RWPE2 (cell line): ENCODE data around the gene TTLL5.

Experiments
- ATAC-seq: fragments of 200-7000 bp; cut with Tn5 transposase; 3 replicates; pipeline ENCODE4 v1.9.1; 2021; ENCODE audit warnings: low read depth
- DNase-seq: peaks from one replicate; pipeline ENCODE4 v3.0.0-alpha.2; 2020; ENCODE audit warnings: low spot score
- H3K27ac ChIP-seq: fragments of 450-650 bp; 2 replicates; pipeline ENCODE4 v1.5.1; 2017; ENCODE audit warnings: mild to moderate bottlenecking; ENCODE audit not compliant: poor library complexity, severe bottlenecking
- H3K27me3 ChIP-seq: fragments of 250-450 bp; sonication (Bioruptor Pico); 2 replicates; pipeline ENCODE4 v1.5.1; 2021; ENCODE audit warnings: mild to moderate bottlenecking, moderate library complexity; ENCODE audit not compliant: insufficient read depth, poor library complexity, severe bottlenecking
- H3K36me3 ChIP-seq: fragments of 250-450 bp; sonication (Bioruptor Pico); 2 replicates; pipeline ENCODE4 v1.5.1; 2020; ENCODE audit warnings: low read depth, mild to moderate bottlenecking, moderate library complexity
- H3K4me1 ChIP-seq: fragments of 250-450 bp; sonication (Bioruptor Pico); 2 replicates; pipeline ENCODE4 v1.5.1; 2021; ENCODE audit warnings: mild to moderate bottlenecking, moderate library complexity; ENCODE audit not compliant: insufficient read depth, poor library complexity, severe bottlenecking
- H3K4me3 ChIP-seq: fragments of 250-450 bp; sonication (Bioruptor Pico); 2 replicates; pipeline ENCODE4 v1.5.1; 2021; ENCODE audit warnings: mild to moderate bottlenecking, moderate library complexity; ENCODE audit not compliant: severe bottlenecking
- H3K9me3 ChIP-seq: fragments of 250-450 bp; sonication (Bioruptor Pico); 2 replicates; pipeline ENCODE4 v1.5.1; 2021; ENCODE audit warnings: mild to moderate bottlenecking, moderate library complexity; ENCODE audit not compliant: severe bottlenecking
- CTCF ChIP-seq: fragments of 450-650 bp; IDR thresholded peaks from one replicate; pipeline ENCODE4 v1.5.1; 2017; ENCODE audit warnings: mild to moderate bottlenecking, moderate library complexity; ENCODE audit not compliant: poor library complexity, severe bottlenecking

Gene TTLL5

GRCh38 chr14:75748336-75748735 lies 87.3 kb downstream of the TTLL5 start:
- ATAC-seq (no peak), DNase-seq (no peak)
- Histone ChIP-seq H3K9me3 (no peaks in the 10 kb centered on the region), H3K4me3 (no peak overlapping the region), H3K27me3 (no peaks in the 10 kb centered on the region), H3K27ac (no peak overlapping the region), H3K36me3 (peaks cover 54% of the 10 kb centered on the region), H3K4me1 (no peaks in the 10 kb centered on the region)
- TF ChIP-seq CTCF: no peak

- DNase-seq (no peak), ATAC-seq (no peak)
- peaks cover 52% of the 10 kb centered on the region for H3K36me3 ChIP-seq
- no peaks in the 10 kb centered on the region for H3K9me3 ChIP-seq
- TF ChIP-seq CTCF: no peak
- H3K4me3 ChIP-seq: no peak overlapping the region
- H3K4me1 ChIP-seq: no peaks in the 10 kb centered on the region
- no peak overlapping the region for H3K27ac ChIP-seq
- no peaks in the 10 kb centered on the region for H3K27me3 ChIP-seq
Observed at GRCh38 chr14:75751296-75751695, 90.2 kb downstream of the TTLL5 start.

- Histone ChIP-seq H3K4me1 (no peaks in the 10 kb centered on the region), H3K27me3 (no peaks in the 10 kb centered on the region), H3K9me3 (no peaks in the 10 kb centered on the region), H3K36me3 (peaks cover 52% of the 10 kb centered on the region), H3K27ac (no peak overlapping the region), H3K4me3 (no peak overlapping the region)
- DNase-seq (no peak), ATAC-seq (no peak)
- no peak for TF ChIP-seq CTCF
Observed at GRCh38 chr14:75752086-75752485, 91.0 kb downstream of the TTLL5 start.

DNA sequence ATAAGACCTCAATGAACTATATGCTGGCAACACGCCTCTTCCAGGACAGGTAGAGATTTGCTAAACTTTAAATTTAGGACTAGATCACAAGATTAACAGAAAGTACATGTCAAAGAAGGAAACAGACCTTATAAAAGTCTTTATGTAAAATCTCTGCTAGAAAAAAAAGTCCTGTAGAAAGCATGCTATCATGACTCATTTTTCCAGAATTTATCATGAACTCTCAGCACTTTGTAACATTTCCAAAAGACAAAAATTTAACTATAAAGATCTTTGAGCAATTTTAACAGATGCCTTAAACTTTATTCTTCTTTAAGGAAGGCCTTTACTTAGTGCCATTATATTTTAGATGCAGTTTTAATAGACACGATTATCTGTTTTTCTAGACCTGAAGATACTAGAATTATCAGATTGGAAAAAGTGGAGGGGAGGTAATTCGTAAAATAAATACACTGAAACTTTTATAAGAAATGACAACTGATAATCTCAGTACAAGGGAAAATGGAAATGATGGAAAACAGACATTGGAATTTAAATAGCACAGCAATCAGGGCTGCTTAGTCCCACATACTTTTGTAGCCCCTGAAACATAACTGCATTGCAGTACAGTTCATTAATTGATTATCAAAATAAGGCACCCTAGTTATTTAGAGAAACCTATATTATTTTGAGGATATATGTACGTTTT lies 92.0 kb downstream of the TTLL5 start:
- DNase-seq (no peak), ATAC-seq (no peak)
- H3K9me3 ChIP-seq: no peaks in the 10 kb centered on the region
- H3K4me3 ChIP-seq: no peak overlapping the region
- H3K4me1 ChIP-seq: no peaks in the 10 kb centered on the region
- no peak for TF ChIP-seq CTCF
- no peak overlapping the region for H3K27ac ChIP-seq
- no peaks in the 10 kb centered on the region for H3K27me3 ChIP-seq
- peaks cover 51% of the 10 kb centered on the region for H3K36me3 ChIP-seq

- peaks cover 53% of the 10 kb centered on the region for H3K36me3 ChIP-seq
- no peak for TF ChIP-seq CTCF
- no peak for ATAC-seq
- no peaks in the 10 kb centered on the region for H3K9me3 ChIP-seq
- no peaks in the 10 kb centered on the region for H3K4me1 ChIP-seq
- DNase-seq: no peak
- H3K4me3 ChIP-seq: no peak overlapping the region
- H3K27me3 ChIP-seq: no peaks in the 10 kb centered on the region
- H3K27ac ChIP-seq: no peak overlapping the region
Observed at GRCh38 chr14:75753696-75754095, 92.7 kb downstream of the TTLL5 start.
